Left colon (tissue), 2 donors: Measurements from ENCODE around the gene PRKN. TPM values are rescaled to one million over a fixed set of nuclear protein-coding genes. Genes with fewer than 3 reads are reported as not detected.
"Not testable (repeated sequence)": the region's sequence is repeated elsewhere in the genome, so short reads cannot be mapped to it uniquely, and the experiment has no call there.

Source experiments
- ATAC-seq: fragments of 200-7000 bp; cut with Tn5 transposase; one replicate; pipeline ENCODE4 v1.9.1; 2020; ENCODE audit warnings: mild to moderate bottlenecking, moderate library complexity
- DNase-seq, 2 donors: peaks; one replicate each; pipeline ENCODE4 v3.0.0-alpha.2; 2020
- intact Hi-C, 2 donors: fragments of 100-400 bp; cut with DNase I in 1 of 2; cut with micrococcal nuclease in 1 of 2; formaldehyde crosslinking; loops; one replicate each; pipeline versions ENCODE4 v1.11.2 to v1.14.0; 2022; cut with DNase I, micrococcal nuclease
- total RNA-seq, 2 donors: library from RNA; stranded (reverse); fragmentation: NEBNext Ultra II Directional; extraction: Animal tissue kit (Norgen Biotek cat#: 25700); gene quantifications; one replicate each; pipeline ENCODE4 v1.2.1, GENCODE V29; 2021
- donor health status: DM: no; HTN: no; CAD: no.
- donor health status: DM: yes; HTN: yes; CAD: no.

The PRKN gene
- total RNA-seq, 2 donors from 2014 or later: 5.4 to 5.5 TPM

DNA sequence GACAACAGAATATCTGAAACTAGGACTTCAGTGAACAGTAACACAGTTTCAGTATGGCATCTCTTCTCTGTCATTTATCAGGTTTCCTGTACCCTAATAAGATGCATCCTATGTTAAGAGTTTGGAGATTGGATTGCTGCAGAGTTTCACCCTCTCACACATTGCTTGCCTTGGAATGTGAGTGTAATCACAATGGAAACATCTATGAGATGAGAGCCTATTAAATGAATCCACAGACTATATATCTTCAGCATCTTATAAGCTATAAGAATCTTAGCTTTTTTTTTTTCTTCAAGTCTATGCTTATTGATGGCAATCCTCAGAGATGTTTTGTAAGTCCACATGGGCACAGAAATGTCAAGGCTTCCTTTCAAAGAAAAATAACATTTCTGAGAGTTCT lies 292.5 kb downstream of the PRKN start:
- intact Hi-C loops: no loop called here
- DNase-seq (no peak), ATAC-seq (no peak)

DNA sequence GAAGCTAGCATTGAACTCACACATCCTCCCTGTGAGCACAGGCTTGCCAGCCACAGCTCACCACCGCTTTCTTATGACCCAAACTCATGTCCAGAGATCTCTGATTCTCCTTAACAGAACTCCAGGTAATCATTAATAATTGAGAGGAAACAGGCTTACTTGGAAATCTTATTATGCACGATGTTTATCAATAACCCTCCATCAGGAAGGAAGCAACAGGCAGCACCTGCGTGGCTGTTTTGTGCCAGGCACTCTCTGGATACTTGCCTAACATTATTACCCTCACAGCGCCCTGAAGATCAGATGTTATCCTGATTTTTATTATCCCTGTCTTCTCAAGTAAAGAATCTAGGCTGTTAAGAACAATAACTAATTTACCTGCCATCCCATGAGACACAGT lies 306.6 kb downstream of the PRKN start:
- DNase-seq: no peak
- ATAC-seq: no peak

DNA sequence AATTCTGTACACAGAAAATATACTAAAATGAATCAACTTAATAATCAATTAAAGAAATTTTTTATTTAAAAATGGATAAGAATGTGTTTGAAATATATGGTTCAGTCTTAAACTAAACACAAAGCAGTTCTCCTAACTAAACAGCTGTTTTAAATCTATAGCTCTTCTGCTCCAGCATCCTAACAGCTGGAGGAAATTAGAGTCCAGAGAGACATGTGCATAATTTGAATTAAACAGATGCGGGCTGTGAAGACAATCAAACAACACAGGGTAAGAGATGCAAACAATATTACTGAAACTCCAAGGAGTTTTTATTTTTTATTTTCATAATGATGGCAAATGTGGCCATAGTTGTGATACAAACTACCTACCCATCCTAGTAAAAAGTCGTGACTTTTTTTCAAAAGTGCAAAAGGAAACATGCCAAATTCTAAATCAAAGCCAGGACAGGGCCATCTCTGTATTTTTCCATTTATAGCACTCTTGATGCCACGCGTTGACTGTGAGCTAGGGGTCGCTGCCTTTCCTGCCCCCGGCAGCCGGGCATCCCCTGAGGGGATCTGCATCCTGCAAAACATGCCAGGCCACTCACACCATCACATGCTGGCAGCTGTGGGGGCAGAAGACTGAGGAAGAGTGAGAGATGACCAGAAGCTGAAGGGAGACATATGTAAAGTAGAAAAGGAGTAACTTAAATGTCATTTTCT lies 310.6 kb downstream of the PRKN start:
- DNase-seq: no peak
- intact Hi-C loops: no loop called here
- ATAC-seq: no peak

More for the DNA sequence above, 306.6 kb downstream of the PRKN start:
- intact Hi-C loops: no loop called here

DNA sequence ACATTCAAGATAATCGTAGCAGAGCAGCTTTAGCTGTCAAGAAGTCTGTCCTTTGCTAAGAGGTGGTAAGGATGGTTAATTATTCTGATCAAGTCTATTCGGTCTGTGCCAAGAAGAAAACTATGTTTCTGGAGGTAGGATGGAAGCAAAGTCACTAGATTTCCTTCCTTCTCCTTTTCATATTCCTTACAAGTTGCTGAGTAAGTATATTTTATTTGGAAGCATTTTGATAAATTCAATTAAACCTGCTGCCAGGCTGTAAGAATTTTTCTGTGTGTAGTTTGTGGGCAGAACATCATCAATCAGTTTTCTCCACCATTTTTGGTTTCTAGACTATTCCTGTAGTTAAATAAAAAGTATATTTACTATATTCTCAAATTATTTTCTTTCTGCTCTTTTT lies 311.3 kb downstream of the PRKN start:
- DNase-seq: no peak
- intact Hi-C loops: no loop called here
- no peak for ATAC-seq

DNA sequence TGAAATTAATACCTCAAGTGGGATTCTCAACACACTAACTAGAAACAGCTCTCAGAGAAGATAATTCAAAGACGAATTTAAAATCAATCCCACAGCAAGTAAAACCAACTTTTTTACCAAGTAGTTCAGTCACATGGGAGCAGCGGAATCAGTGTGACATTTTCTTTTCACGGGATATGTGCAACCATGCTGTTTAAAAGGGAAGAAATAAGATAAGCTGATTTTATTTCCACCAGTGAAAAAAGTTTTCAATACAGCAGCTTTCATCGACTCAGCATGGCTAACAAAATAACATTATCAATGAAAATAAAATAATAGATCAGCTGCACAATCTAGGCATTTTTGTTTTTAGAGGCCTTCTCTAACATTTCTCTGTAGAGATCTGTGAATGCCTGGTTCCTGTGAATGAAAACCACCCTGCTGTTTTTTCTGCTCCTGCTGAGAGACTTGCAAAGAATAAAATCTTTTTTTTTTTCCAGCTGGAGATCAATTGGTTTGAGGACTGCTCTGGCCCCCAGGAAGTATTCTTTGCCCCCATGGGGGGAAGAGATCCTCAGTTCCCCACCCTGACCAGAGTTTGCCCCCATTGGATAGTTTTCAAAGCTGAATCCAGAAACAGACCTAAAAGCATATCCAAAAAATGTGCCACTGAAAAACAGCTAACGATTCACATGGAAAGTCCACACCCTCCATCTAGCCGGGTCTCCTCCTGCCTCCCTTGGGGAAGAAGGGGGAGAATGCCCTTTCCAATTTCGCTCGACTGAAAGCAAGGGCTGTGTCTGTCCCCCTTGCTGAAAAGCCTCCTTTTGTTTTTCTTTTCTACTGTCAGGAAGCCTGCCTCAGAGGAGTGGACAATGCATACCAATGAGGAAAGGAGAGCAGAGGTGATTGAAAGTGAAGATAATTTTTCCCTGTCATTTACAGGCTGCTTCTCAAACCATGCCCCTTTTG lies 317.6 kb downstream of the PRKN start:
- no peak for ATAC-seq
- intact Hi-C loops: no loop called here

DNA sequence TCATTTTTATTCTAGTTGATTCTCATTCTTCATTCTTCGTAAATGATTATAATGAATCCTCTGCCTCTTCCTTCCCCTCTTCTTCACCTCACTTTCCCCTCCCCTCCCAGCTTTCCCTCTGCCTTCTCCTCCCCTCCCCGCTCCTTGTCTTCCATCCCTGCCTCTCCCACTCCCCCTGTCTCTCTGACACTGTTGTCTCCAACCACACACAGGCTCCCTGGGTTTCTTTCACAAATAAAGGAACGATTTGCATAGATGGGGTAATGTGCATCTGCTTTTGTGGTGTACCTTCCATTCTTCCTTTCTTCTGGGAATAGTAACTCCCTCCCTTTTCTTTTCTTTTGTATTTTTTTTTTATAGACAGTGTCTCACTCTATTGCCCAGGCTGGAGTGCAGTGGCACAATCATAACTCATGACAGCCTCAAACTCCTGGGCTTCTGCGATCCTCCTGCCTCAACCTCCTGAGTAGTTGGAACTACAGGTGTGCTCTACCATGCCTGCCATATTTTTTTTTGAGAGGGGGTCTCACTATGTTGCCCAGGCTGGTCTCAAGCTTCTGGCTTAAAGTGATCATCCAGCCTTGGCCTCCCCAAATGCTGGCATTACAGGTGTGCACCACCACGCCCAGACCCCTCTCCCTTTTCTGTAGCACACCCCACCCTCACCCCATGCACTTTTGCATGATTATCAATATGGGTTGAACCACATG lies 318.6 kb downstream of the PRKN start:
- intact Hi-C loops: no loop called here
- DNase-seq (no peak), ATAC-seq (no peak)

More for the DNA sequence above, 317.6 kb downstream of the PRKN start:
- no peak for DNase-seq

DNA sequence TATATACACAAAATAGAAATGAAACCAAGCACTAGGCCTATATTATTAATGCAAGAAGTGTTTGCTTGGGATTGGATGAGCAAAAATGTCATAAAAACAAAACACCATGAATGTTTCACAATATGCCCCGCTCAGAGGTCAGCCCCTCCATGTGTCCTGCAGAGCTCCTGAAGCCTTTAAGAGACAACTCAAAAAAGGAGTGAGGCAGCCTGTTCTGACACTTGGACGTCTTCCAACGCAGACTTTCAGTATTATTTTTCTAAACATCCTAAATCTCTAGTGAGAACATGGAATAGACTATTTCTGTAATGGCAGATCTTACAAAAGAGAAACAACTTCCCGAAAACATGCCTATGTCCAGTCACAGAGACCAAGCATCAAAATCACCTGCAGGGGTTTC lies 322.6 kb downstream of the PRKN start:
- no peak for DNase-seq
- no peak for ATAC-seq
- intact Hi-C loops: no loop called here

DNA sequence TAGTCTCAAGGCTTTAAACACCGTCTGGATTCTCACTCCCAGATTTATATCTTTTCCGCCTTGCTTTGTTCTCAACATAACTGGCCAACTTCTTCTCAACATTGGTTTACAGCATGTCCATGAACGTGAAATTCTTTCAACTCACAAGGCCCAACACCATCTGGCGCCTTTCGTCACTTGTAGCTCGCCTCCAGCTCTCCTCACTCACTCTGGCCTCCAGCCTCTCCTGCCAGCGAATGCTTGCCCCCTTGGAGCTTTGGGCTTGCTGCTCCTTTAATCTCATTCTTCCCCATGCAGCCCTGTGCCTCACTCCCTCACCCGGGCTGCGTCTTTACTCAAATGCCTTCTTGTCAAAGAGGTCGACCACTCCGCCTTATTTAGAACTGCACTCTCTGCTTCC lies 324.5 kb downstream of the PRKN start:
- ATAC-seq (no peak), DNase-seq (no peak)
- intact Hi-C loops: no loop called here

DNA sequence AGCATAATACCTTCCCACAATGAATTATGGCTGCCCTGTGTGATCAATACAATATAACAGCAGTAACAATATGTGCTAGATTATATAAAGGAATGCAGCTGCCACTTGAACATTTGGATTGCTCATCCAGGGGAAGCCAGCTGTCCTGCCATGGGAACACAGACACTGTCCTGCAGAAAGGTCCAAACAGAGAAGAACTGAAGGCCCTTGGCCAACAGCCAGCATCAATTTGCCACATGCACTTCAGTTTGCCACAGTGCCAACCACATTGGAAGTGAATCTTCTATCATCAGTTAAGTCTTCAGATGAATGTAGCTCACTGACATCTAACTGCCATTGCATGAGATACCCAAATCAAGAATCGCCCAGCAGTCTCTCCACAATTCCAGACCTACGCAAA lies 332.4 kb downstream of the PRKN start:
- DNase-seq (no peak), ATAC-seq (no peak)
- intact Hi-C loops: no loop called here

DNA sequence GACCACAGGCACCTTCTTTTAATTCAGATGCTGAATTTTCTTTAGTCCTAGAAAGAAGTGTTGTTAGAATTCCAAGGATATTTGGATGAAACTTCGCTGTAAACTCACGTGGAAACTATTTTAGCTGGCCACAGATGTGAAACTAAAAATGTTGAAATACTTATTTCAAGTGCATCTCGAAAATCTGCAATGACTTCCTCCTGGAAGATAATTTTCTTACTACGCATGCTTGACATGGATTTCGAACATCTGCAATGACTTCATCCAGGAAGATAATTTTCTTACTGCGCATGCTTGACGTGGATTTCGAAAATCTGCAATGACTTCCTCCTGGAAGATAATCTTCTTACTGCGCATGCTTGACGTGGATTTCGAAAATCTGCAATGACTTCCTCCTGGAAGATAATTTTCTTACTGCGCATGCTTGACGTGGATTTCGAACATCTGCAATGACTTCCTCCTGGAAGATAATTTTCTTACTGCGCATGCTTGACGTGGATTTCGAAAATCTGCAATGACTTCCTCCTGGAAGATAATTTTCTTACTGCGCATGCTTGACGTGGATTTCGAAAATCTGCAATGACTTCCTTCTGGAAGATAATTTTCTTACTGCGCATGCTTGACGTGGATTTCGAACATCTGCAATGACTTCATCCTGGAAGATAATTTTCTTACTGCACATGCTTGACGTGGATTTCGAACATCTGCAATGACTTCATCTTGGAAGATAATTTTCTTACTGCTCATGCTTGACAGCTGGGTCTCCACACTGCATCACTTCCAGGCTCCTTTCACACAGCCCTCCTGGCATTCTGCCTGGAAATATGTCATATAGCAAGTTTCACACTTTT lies 336.4 kb downstream of the PRKN start:
- DNase-seq, intact Hi-C loops, ATAC-seq: not testable (repeated sequence)

DNA sequence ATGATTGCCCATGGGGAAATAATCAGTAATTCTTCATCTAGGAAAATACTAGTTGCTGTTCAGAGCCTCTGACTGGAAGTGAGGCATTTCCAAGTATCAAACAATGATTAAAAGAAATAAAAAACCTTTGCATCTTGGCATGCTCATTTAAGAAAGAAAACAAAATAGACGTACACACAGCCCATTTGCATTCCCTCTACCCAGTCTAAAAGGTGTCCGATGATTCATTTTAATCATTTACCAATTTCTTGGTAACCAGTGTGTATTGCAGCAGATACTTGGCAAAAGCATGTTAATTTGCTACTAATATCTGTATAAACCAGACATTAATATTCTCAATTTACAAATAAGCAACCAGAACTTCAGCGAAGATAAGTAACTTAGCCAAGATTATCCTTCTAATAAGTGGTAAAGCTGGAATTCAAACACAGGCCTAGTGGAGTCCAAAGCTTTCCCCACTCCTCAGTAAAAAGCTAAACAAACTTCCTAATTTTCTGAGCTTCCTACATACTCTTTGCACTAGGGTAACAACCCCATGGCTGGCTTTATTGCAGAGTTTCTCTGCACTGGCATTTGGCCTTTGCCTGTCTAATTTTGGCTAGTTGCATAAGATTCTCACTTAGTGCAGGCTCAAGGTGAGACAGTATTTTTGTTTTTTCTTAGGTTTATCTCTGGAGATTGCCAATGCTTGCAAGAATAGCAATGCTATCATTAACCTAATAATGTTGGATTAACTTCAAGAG lies 338.1 kb downstream of the PRKN start:
- intact Hi-C loops: no loop called here
- DNase-seq (no peak), ATAC-seq (no peak)

DNA sequence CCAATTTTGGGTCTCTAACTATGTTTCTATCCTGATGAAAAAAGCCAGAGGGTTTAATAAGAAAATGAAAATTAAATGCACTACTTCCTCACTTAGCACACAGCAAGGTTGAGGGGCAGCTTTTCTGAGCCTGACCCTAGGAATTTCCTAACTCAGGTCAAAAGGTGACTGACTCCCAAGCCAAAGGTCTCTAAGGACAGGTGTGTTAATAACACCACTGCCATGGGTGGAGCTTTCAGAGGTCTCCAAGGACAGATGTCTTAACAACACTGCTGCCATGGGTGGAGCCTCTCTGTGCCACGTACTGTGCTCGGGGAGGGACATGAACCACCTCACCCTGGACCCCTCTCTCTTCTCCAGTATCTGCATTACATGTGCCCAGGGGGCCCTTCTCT lies 339.2 kb downstream of the PRKN start:
- ATAC-seq (no peak), DNase-seq (no peak)
- intact Hi-C loops: no loop called here

DNA sequence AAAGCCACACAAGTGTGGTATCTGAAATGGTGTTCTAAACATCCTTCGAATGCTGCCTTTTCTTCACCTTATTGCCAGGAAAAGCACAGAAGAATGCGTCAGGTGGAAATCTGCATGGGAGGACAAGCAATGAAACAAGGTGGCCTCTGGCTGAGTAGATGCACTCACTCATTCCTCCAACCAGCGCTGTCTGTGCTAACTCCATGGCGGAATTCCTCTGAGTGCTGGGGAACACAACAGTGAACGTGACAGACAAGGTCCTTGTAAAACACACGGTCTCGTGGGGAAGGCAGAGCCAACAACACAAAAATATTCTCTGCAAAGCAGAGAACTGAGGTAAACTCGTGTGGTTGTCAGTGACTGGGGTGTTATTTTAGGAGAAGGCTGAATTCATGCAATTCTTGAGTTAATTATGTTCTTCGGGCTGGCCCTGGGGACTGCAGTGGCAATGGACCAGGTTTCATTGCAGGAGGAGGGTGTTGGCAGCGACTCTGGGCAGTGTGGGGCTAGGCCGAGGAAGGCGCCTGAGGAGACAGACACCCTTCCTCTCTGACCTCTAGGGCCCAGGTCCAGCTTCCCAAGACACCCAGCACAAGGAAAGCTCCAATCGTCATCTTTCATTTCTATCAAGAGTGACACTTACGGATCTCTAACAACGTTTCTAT lies 339.7 kb downstream of the PRKN start:
- no peak for DNase-seq
- intact Hi-C loops: no loop called here
- no peak for ATAC-seq

DNA sequence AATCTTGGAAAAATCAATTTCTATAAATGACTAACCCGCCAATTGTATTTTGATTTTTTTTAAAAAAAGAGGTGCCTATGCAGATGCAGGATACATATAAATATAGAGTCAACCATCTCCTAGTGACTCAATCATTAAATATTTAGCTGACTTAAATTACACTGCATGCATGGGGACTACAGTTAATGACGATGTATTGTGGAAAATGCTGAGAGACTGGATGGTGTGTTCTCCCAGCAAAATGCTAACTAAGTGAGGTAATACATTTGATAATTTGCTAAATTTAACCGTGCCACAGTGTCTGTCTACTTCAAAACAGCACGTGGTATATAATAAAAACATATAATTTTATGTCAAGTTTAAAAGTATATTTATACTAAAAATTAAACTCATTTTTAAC lies 341.6 kb downstream of the PRKN start:
- DNase-seq: no peak
- intact Hi-C loops: no loop called here
- ATAC-seq: no peak

DNA sequence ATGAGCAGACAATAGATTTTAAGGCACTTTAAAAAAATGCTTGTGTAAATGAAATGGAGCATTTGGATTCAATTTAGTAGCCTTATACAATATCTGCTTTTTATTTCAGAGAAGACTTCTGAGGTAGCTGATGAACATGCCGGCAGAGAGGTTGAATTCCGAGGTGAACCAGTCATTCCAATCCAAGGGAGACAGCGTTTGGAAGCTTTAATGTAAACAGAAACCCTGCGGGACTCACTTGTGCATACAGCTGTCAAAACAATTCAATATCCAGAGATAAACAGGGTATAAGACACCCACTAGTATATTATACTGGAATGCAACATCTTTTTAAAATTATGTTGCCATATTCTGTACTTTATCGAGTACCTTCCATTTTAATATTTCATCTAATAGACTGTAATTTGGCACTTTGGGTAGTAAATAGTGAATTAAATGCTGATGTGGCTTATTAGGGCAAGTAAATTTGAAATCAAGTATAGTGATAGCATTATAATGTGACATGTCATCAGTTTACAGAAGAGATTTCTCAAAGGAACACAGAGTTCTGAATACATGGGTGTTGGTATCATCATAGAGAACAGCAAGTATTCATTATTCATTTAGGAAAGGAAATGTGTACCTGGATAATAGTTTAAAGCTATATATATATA lies 347.7 kb downstream of the PRKN start:
- no peak for DNase-seq
- no peak for ATAC-seq
- intact Hi-C loops: no loop called here

DNA sequence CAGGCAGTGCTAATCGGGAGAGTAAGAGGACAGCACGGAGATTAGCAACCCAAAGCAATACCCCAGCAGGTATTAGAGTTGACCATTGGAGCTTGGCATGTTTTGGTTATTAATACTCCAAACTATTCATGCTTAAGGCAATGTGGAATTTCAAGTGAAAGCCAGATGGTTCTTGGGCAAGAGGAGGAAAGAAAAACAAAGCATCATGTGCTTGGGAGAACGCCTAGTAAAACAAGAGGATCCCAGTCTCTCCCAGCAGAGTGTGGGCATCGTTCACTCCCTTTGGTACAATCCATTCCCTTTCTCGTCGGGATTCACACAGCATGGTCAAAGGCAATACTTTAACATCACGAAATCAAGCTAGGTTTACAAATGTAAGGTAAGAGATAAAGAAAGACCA lies 349.8 kb downstream of the PRKN start:
- ATAC-seq: no peak
- no peak for DNase-seq

DNA sequence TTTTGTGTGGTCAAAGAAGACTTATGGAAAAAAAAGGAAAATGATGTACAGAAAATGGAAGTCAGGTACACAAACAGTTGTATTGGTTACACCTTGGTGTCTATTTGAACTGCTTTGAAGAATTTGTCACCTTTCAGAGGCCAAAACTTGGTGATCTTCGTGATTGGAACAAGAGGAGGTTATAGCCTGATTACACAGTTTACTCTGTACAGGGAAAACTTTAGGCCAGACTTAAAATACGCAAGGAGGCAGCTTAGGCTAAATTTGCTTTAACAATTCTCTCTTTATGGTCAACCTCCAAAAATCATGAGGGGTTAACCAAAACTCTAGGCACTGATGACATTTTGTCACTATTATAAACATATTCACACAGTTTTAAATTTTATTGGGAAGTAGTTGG lies 353.7 kb downstream of the PRKN start:
- DNase-seq (no peak), ATAC-seq (no peak)
- intact Hi-C loops: no loop called here

More for the DNA sequence above, 349.8 kb downstream of the PRKN start:
- intact Hi-C loops: no loop called here
